HG02623 (cell line): ENCODE measurements around the gene SRSF6.
"Not testable (repeated sequence)": the region's sequence is repeated elsewhere in the genome, so short reads cannot be mapped to it uniquely, and the experiment has no call there.

Source experiments
- ATAC-seq: cut with Tn5 transposase; IDR thresholded peaks from one replicate; pipeline ENCODE4 v1.9.1; 2021; ENCODE audit warnings: moderate library complexity; ENCODE audit not compliant: unreplicated experiment

Gene SRSF6

GRCh38 chr20:43448748-43449535 lies 8.8 kb upstream of the SRSF6 start:
- ATAC-seq = no peak

- no peak for ATAC-seq
These were observed 6.6 kb upstream of the SRSF6 start for GRCh38 chr20:43450841-43451799.

- ATAC-seq = no peak
These were observed 5.1 kb upstream of the SRSF6 start for GRCh38 chr20:43452404-43453126.

- not testable (repeated sequence) for ATAC-seq
These were observed 1.4 kb upstream of the SRSF6 start for GRCh38 chr20:43456252-43456651.

- peak; percentile 62 for ATAC-seq
These were observed 672 bp upstream of the SRSF6 start for GRCh38 chr20:43456809-43457639.

- ATAC-seq = peak; percentile 26
These were observed 777 bp downstream of the SRSF6 start for GRCh38 chr20:43458422-43458924.

- no peak for ATAC-seq
These were observed 1.6 kb downstream of the SRSF6 start for GRCh38 chr20:43459022-43459942.

GRCh38 chr20:43460172-43460829 lies 2.6 kb downstream of the SRSF6 start:
- ATAC-seq = no peak

GRCh38 chr20:43460830-43461200 lies 3.1 kb downstream of the SRSF6 start:
- ATAC-seq = no peak

- no peak for ATAC-seq
These were observed 4.4 kb downstream of the SRSF6 start for GRCh38 chr20:43461894-43462659.

GRCh38 chr20:43462660-43463526 lies 5.2 kb downstream of the SRSF6 start:
- ATAC-seq = no peak

- ATAC-seq = no peak
These were observed 6.0 kb downstream of the SRSF6 start for GRCh38 chr20:43463527-43464218.

GRCh38 chr20:43464219-43464790 lies 6.6 kb downstream of the SRSF6 start:
- ATAC-seq = no peak

- no peak for ATAC-seq
These were observed 7.9 kb downstream of the SRSF6 start for GRCh38 chr20:43465625-43465943.

- no peak for ATAC-seq
These were observed 9.9 kb downstream of the SRSF6 start for GRCh38 chr20:43467589-43467988.
